ENCODE results near the gene ABHD3.

Gene ABHD3

DNA sequence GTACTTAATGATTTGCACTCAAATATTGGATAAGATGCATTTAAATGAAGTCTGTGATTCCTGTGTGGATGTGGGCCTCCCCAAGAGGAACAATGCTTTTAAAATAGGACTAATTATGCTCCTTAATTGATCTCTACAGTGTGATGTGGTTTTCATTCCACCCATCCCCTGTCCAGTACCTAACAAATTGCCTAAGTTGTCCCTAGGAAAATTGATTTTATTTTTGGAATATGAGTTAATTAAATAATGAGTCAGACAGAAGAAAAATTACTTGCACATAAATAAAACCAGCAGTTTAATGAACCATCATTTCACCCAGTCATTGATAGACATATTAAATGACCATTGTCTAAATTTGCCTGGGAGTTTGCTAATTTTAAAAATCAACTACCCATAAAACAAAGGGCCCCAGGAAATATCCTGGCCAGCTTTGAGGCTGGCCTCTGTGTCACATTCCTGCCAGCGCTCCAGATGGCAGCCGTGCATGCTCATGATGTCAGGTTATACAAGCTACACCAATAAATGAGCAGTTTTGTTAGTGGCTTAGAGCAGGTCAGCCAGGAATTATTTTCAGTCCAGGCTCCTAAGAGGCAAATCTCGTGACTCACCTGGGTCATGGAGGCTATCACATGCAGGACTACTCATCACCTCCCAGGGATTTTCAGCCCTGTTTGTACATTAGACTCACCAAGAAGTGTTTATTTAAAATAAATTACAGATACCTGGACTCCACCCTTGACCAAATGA is 31.9 kb downstream of the ABHD3 start:
- Histone ChIP-seq H3K36me3 (ENCODE audit: insufficient read depth, low read length) (no peaks in the 10 kb centered on the region; the same call in 1 of the 2 replicates), H2AFZ (ENCODE audit: low read length) (no peak overlapping the region), H3K4me1 (ENCODE audit: insufficient read depth, low read length, poor library complexity, severe bottlenecking) (no peaks in the 10 kb centered on the region), H4K20me1 (ENCODE audit: insufficient read depth, low read length, poor library complexity, severe bottlenecking) (no peaks in the 10 kb centered on the region), H3K9ac (ENCODE audit: low read depth, low read length, poor library complexity, severe bottlenecking) (no peak overlapping the region), H3K9me3 (ENCODE audit: insufficient read depth, low read depth, low read length) (no peaks in the 10 kb centered on the region), H3K9me2 (replicated peaks; ENCODE audit: low read depth, low read length) (no peaks in the 10 kb centered on the region), H3K79me2 (ENCODE audit: insufficient read depth, low read length) (no peaks in the 10 kb centered on the region), H3K4me3 (ENCODE audit: low read length, poor library complexity, severe bottlenecking) (no peak overlapping the region), H3F3A (ENCODE audit: low read depth) (no peaks in the 10 kb centered on the region), H3K4me2 (ENCODE audit: low read depth, low read length, poor library complexity, severe bottlenecking) (no peak overlapping the region), H3K27me3 (ENCODE audit: insufficient read depth, low read length, poor library complexity, severe bottlenecking) (no peaks in the 10 kb centered on the region)
- TF ChIP-seq EZH2phosphoT487 (IDR thresholded peaks at IDR 0.05; ENCODE audit: borderline replicate concordance), result no peak
- TF ChIP-seq, protein P1, sequence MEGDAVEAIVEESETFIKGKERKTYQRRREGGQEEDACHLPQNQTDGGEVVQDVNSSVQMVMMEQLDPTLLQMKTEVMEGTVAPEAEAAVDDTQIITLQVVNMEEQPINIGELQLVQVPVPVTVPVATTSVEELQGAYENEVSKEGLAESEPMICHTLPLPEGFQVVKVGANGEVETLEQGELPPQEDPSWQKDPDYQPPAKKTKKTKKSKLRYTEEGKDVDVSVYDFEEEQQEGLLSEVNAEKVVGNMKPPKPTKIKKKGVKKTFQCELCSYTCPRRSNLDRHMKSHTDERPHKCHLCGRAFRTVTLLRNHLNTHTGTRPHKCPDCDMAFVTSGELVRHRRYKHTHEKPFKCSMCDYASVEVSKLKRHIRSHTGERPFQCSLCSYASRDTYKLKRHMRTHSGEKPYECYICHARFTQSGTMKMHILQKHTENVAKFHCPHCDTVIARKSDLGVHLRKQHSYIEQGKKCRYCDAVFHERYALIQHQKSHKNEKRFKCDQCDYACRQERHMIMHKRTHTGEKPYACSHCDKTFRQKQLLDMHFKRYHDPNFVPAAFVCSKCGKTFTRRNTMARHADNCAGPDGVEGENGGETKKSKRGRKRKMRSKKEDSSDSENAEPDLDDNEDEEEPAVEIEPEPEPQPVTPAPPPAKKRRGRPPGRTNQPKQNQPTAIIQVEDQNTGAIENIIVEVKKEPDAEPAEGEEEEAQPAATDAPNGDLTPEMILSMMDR (conservative IDR thresholded peaks at IDR 0.05; ENCODE audit: low read length), result no peak

DNA sequence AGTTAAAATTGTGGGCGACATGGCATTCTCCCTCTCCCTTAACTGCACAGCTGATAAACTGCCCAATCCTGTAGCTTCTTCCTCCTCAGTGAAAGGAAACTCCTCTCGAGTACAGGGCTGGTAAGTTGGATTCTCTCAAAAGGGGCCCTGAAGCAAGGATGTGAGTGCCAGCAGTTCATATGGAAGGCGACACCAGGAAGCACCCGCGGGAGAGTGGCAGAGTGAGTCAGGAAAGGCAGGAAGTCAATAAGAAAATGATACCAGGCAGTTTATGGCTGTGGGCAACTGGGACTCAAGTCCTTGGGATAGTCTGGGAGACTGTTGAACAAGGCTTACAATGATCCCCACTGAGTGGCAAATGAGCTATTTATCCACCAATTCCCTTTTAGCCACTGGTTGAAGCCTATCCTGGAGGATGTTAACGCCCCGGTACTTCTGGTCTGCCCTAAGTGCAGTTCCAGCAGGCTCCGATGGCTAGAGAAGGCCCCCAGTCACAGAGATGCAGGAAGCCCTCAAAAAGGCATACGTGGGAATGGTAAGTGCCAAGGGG is 34.8 kb downstream of the ABHD3 start:
- H3K36me3 ChIP-seq (ENCODE audit: insufficient read depth, low read length), result no peaks in the 10 kb centered on the region; the same call in 1 of the 2 replicates
- no peak for TF ChIP-seq EZH2phosphoT487 (IDR thresholded peaks at IDR 0.05; ENCODE audit: borderline replicate concordance)
- TF ChIP-seq, protein P1 (conservative IDR thresholded peaks at IDR 0.05; ENCODE audit: low read length), result no peak
- H3K9ac ChIP-seq (ENCODE audit: low read depth, low read length, poor library complexity, severe bottlenecking), result no peak overlapping the region
- no peak overlapping the region for H3K4me3 ChIP-seq (ENCODE audit: low read length, poor library complexity, severe bottlenecking)
- H3F3A ChIP-seq (ENCODE audit: low read depth), result no peaks in the 10 kb centered on the region
- no peak overlapping the region for H2AFZ ChIP-seq (ENCODE audit: low read length)
- no peak overlapping the region for H3K4me2 ChIP-seq (ENCODE audit: low read depth, low read length, poor library complexity, severe bottlenecking)
- no peaks in the 10 kb centered on the region for H4K20me1 ChIP-seq (ENCODE audit: insufficient read depth, low read length, poor library complexity, severe bottlenecking)
- no peaks in the 10 kb centered on the region for H3K4me1 ChIP-seq (ENCODE audit: insufficient read depth, low read length, poor library complexity, severe bottlenecking)
- no peaks in the 10 kb centered on the region for H3K27me3 ChIP-seq (ENCODE audit: insufficient read depth, low read length, poor library complexity, severe bottlenecking)
- H3K9me3 ChIP-seq (ENCODE audit: insufficient read depth, low read depth, low read length), result no peaks in the 10 kb centered on the region
- no peaks in the 10 kb centered on the region for H3K9me2 ChIP-seq (replicated peaks; ENCODE audit: low read depth, low read length)
- H3K79me2 ChIP-seq (ENCODE audit: insufficient read depth, low read length), result no peaks in the 10 kb centered on the region

DNA sequence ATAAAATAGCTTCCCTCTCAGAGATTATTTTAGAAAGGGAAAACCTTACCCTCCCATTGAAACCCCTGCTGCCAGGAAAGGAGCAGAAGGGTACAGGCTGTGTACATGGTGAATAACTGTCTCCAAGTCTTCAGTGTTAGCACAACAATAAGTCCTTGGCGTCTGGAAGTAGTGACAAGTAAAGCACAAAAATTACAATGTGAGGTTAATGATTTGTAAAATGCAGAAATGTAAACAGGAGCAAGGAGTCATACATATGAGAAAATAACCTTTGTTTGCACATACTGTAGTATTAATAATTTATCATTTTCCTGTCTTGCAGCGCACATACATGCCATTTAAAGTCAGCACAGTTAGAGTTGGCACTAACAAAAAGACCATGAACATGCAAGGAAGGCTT is 40.5 kb downstream of the ABHD3 start:
- Histone ChIP-seq H3K4me2 (ENCODE audit: low read depth, low read length, poor library complexity, severe bottlenecking) (no peak overlapping the region), H4K20me1 (ENCODE audit: insufficient read depth, low read length, poor library complexity, severe bottlenecking) (no peaks in the 10 kb centered on the region), H3K9ac (ENCODE audit: low read depth, low read length, poor library complexity, severe bottlenecking) (no peak overlapping the region), H3K36me3 (ENCODE audit: insufficient read depth, low read length) (peaks cover 6% of the 10 kb centered on the region; the same call in 1 of the 2 replicates), H3K4me3 (ENCODE audit: low read length, poor library complexity, severe bottlenecking) (no peak overlapping the region), H3K9me2 (replicated peaks; ENCODE audit: low read depth, low read length) (no peaks in the 10 kb centered on the region), H3K27me3 (ENCODE audit: insufficient read depth, low read length, poor library complexity, severe bottlenecking) (no peaks in the 10 kb centered on the region), H3K9me3 (ENCODE audit: insufficient read depth, low read depth, low read length) (no peaks in the 10 kb centered on the region), H3F3A (ENCODE audit: low read depth) (no peaks in the 10 kb centered on the region), H2AFZ (ENCODE audit: low read length) (no peak overlapping the region), H3K79me2 (ENCODE audit: insufficient read depth, low read length) (no peaks in the 10 kb centered on the region), H3K4me1 (ENCODE audit: insufficient read depth, low read length, poor library complexity, severe bottlenecking) (no peaks in the 10 kb centered on the region)
- TF ChIP-seq, protein P1 (conservative IDR thresholded peaks at IDR 0.05; ENCODE audit: low read length), result no peak
- no peak for TF ChIP-seq EZH2phosphoT487 (IDR thresholded peaks at IDR 0.05; ENCODE audit: borderline replicate concordance)
